ENCODE measurements around the gene EPHB3. TPM values are rescaled to one million over a fixed set of nuclear protein-coding genes. Genes with fewer than 3 reads are reported as not detected.

EPHB3 gene
- total and polyA plus RNA-seq, 3 donors from 2014 or later: 2.0 to 2.6 (median 2.3) TPM

DNA sequence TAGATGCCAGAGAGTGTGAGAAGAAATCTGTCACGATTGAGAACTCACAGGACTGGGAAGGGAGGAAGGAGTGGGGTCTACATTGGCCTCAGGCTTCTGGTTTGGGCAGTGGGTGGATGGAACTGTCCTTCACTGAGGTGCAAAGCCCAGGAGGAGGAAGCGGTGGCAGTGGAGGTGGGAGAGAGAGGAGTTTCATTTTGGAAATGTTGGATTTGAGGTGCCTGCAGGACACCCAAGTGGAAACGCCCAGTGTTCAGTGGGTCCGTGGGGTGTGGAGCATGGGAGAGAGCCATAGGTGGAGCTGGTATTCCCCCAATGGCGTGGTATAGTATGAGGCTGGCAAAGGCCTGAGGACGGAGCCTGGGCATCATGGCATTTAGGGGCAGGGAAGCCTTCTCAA lies 9.3 kb upstream of the EPHB3 start:
- 88 to 93% methylated on average over 6 of the region's 6 CpGs for WGBS, 2 donors
- Histone ChIP-seq H3K27ac (no peak overlapping the region), H3K27me3 (no peaks in the 10 kb centered on the region), H3K4me1 (no peaks in the 10 kb centered on the region), H3K9me3 (no peaks in the 10 kb centered on the region), H3K36me3 (ENCODE audit: low read depth, missing control alignments) (no peaks in the 10 kb centered on the region), H3K4me3 (no peak overlapping the region)
- intact Hi-C loops (cut with DNase I; ENCODE audit: low total_unique reads): no loop called here
- TF ChIP-seq, protein P1, sequence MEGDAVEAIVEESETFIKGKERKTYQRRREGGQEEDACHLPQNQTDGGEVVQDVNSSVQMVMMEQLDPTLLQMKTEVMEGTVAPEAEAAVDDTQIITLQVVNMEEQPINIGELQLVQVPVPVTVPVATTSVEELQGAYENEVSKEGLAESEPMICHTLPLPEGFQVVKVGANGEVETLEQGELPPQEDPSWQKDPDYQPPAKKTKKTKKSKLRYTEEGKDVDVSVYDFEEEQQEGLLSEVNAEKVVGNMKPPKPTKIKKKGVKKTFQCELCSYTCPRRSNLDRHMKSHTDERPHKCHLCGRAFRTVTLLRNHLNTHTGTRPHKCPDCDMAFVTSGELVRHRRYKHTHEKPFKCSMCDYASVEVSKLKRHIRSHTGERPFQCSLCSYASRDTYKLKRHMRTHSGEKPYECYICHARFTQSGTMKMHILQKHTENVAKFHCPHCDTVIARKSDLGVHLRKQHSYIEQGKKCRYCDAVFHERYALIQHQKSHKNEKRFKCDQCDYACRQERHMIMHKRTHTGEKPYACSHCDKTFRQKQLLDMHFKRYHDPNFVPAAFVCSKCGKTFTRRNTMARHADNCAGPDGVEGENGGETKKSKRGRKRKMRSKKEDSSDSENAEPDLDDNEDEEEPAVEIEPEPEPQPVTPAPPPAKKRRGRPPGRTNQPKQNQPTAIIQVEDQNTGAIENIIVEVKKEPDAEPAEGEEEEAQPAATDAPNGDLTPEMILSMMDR (IDR thresholded peaks at IDR 0.05): no peak
- no peak for TF ChIP-seq POLR2A (IDR thresholded peaks at IDR 0.05)
- no peak for DNase-seq

DNA sequence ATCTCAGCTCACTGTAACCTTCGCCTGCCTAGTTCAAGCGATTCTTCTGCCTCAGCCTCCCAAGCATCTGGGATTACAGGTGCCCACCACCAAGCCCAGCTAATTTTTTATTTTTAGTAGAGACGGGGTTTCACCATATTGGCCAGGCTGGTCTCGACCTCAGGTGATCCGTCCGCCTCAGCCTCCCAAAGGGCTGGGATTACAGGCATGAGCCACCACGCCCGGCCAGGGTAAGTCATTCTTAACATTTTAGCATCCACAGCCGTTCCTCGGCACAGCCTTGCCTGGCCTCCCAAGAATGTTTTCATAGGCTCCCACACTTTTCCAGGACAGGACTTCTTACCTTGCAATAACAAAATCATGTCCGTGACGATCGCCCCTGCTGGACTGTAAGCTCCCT lies 8.7 kb upstream of the EPHB3 start:
- DNase-seq: no peak
- no peaks in the 10 kb centered on the region for H3K36me3 ChIP-seq (ENCODE audit: low read depth, missing control alignments)
- no peaks in the 10 kb centered on the region for H3K9me3 ChIP-seq
- TF ChIP-seq, protein P1 (IDR thresholded peaks at IDR 0.05): no peak
- no peak for TF ChIP-seq POLR2A (IDR thresholded peaks at IDR 0.05)
- no peak overlapping the region for H3K27ac ChIP-seq
- no peaks in the 10 kb centered on the region for H3K4me1 ChIP-seq
- no peaks in the 10 kb centered on the region for H3K27me3 ChIP-seq
- intact Hi-C loops (cut with DNase I; ENCODE audit: low total_unique reads): no loop called here
- H3K4me3 ChIP-seq: no peak overlapping the region
- 94 to 97% methylated on average over 13 of the region's 13 CpGs for WGBS, 2 donors

DNA sequence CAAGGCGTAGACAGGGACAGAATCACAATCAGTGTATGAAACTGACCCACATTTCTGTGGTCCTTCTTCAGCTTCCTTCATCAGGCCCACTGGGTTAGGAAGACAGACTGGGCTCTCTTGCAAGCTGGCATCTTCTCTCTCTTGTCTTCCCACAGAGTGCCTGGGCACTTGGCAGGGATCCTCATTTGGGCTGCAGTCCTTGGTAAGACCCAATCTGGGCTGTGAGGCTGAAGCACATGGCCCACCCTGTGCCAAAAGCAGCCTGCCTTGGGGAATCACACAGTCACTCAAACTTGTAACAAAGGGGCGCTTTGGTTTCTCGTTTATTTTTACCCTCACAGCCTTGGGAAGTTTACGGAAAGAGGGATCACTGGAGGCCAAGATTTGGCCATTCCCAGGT lies 8.2 kb upstream of the EPHB3 start:
- WGBS, 2 donors: 82 to 92% methylated on average over 4 of the region's 4 CpGs
- TF ChIP-seq, protein P1 (IDR thresholded peaks at IDR 0.05): no peak
- no peak for TF ChIP-seq POLR2A (IDR thresholded peaks at IDR 0.05)
- Histone ChIP-seq H3K9me3 (no peaks in the 10 kb centered on the region), H3K27ac (no peak overlapping the region), H3K27me3 (no peaks in the 10 kb centered on the region), H3K4me1 (no peaks in the 10 kb centered on the region), H3K36me3 (ENCODE audit: low read depth, missing control alignments) (no peaks in the 10 kb centered on the region), H3K4me3 (no peak overlapping the region)
- no peak for DNase-seq
- intact Hi-C loops (cut with DNase I; ENCODE audit: low total_unique reads): no loop called here

DNA sequence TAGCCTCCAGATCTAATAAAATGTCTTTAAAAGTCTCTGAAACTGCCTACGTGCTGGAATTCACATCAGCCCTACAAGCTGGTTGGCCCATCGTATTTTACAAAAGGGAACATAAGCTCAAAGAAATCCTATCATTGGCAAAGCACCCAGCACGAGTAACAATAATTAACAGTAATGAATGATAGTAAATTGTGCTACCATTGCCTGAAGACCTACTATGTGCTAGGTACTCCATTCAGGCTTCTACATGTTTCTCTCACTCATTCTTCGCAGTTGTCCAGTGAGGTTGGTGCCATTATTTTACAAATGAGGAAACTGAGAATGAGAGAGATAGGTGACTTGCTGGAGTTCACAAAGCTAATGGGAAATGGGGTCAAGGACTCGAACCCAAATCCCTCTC lies 7.1 kb upstream of the EPHB3 start:
- Histone ChIP-seq H3K9me3 (no peaks in the 10 kb centered on the region), H3K4me3 (no peak overlapping the region), H3K27me3 (no peaks in the 10 kb centered on the region), H3K36me3 (ENCODE audit: low read depth, missing control alignments) (no peaks in the 10 kb centered on the region), H3K4me1 (no peaks in the 10 kb centered on the region), H3K27ac (no peak overlapping the region)
- WGBS, 2 donors: 89 to 92% methylated on average over 5 of the region's 5 CpGs
- DNase-seq: no peak
- no peak for TF ChIP-seq POLR2A (IDR thresholded peaks at IDR 0.05)
- TF ChIP-seq, protein P1 (IDR thresholded peaks at IDR 0.05): no peak
- intact Hi-C loops (cut with DNase I; ENCODE audit: low total_unique reads): no loop called here

DNA sequence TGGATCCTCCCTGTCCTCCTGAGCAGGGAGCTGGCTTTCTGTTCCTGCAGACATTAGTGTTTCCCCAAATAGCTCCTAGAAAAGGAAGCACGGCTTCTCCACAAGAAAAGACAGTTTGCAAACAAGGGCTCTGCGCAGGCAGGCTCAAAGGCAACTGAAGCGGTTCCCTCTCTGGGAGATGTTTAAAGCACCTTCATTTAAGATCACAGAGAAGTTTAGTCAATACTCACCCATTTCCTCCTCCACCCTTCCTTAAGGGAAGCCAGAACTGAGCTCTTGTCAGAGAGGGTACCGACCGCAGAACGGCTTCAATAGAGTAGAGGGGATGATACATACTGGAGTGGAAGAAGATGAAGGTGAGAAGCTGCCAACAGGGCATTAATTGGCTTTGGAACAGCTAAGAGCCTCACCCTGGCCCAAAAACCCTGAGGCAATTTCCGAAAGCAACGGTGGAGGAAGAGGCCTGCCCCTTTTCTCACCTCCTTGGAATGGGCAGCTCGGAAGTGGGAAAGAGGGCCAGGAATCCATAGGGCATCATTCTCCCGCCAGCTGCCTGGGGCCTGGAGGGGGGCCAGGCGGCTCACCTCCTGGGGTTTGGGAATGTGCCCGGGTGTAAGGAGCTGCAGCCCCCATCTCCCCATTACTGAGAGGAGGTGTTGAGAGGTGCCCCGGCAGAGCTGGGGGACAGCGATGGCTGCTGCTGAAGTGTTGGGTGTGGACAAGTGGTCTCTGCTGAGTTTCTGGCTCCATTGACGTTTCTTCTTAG lies 4.8 kb upstream of the EPHB3 start:
- Histone ChIP-seq H3K36me3 (ENCODE audit: low read depth, missing control alignments) (no peaks in the 10 kb centered on the region), H3K27ac (no peak overlapping the region), H3K4me1 (peaks cover 8% of the 10 kb centered on the region), H3K9me3 (no peaks in the 10 kb centered on the region), H3K27me3 (no peaks in the 10 kb centered on the region), H3K4me3 (no peak overlapping the region)
- no peak for DNase-seq
- 73 to 83% methylated on average over 10 to 15 of the region's 15 CpGs for WGBS, 2 donors
- intact Hi-C loops (cut with DNase I; ENCODE audit: low total_unique reads): no loop called here
- TF ChIP-seq, protein P1 (IDR thresholded peaks at IDR 0.05): no peak
- TF ChIP-seq POLR2A (IDR thresholded peaks at IDR 0.05): no peak
